Spleen (tissue), 7 donors: ENCODE measurements around the gene RASSF4.

ENCODE experiments used
- POLR2AphosphoS5 ChIP-seq, 3 donors: sonication (generic); formaldehyde crosslinking; IDR thresholded peaks; one replicate each; pipeline ENCODE4 v1.5.1; 2017; ENCODE audit warnings: antibody characterized with exemption in 3 of 3
- TF ChIP-seq, protein P1 (sequence below), 11 experiments: fragments of 200-600 bp in 7 of 11; fragments of 450-650 bp in 4 of 11; sonication (generic) in 4 of 11; IDR thresholded peaks in 8 of 11; conservative IDR thresholded peaks in 3 of 11; 1 replicate in 7 of 11; 2 replicates in 4 of 11; pipeline versions ENCODE4 v1.4.0 to v1.8.0; 2016 to 2021; ENCODE audit warnings: antibody characterized with exemption in 11 of 11, inconsistent platforms in 4 of 11, mild to moderate bottlenecking in 1 of 11
- donor health status: DM: no; HTN: no; CAD: no; lungs with moderate emphysema.
- donor health status: DM: no; HTN: no; CAD: no.
- donor health status: DM: no; HTN: no; CAD: no.

- TF ChIP-seq, protein P1, sequence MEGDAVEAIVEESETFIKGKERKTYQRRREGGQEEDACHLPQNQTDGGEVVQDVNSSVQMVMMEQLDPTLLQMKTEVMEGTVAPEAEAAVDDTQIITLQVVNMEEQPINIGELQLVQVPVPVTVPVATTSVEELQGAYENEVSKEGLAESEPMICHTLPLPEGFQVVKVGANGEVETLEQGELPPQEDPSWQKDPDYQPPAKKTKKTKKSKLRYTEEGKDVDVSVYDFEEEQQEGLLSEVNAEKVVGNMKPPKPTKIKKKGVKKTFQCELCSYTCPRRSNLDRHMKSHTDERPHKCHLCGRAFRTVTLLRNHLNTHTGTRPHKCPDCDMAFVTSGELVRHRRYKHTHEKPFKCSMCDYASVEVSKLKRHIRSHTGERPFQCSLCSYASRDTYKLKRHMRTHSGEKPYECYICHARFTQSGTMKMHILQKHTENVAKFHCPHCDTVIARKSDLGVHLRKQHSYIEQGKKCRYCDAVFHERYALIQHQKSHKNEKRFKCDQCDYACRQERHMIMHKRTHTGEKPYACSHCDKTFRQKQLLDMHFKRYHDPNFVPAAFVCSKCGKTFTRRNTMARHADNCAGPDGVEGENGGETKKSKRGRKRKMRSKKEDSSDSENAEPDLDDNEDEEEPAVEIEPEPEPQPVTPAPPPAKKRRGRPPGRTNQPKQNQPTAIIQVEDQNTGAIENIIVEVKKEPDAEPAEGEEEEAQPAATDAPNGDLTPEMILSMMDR (IDR thresholded peaks at IDR 0.05 in 8 of 11, conservative IDR thresholded peaks at IDR 0.05 in 3 of 11): no peak
- no peak for TF ChIP-seq POLR2AphosphoS5 (IDR thresholded peaks at IDR 0.05)
Measured at GRCh38 chr10:44946205-44946604, 13.4 kb upstream of the RASSF4 start.
